ENCODE results near the gene FRMD5.
"Not testable (repeated sequence)": the region's sequence is repeated elsewhere in the genome, so short reads cannot be mapped to it uniquely, and the experiment has no call there.

Gene FRMD5

GRCh38 chr15:43826029-43826507 is 369.0 kb downstream of the FRMD5 start:
- peak overlapping the region; percentile 63 for H3K4me3 ChIP-seq (ENCODE audit: control insufficient read depth, low read depth, low read length)
- DNase-seq (ENCODE audit: low read depth), result no peak
- TF ChIP-seq CTCF (IDR thresholded peaks at IDR 0.05; ENCODE audit: control insufficient read depth, insufficient read depth, low read depth, low read length, missing control alignments), result no peak

GRCh38 chr15:43825305-43825704 is 369.8 kb downstream of the FRMD5 start:
- not testable (repeated sequence) for H3K4me3 ChIP-seq (ENCODE audit: control insufficient read depth, low read depth, low read length); DNase-seq (ENCODE audit: low read depth)

- peak; percentile 89 for DNase-seq (ENCODE audit: low read depth)
- H3K4me3 ChIP-seq (ENCODE audit: control insufficient read depth, low read depth, low read length), result peak within 1 kb of the TSS; percentile 99
- no peak for TF ChIP-seq CTCF (IDR thresholded peaks at IDR 0.05; ENCODE audit: control insufficient read depth, insufficient read depth, low read depth, low read length, missing control alignments)
These were observed 370.5 kb downstream of the FRMD5 start, which contains the start of gene MFAP1 for GRCh38 chr15:43824302-43825246. TSS of gene MFAP1 (minus strand) at chr15:43824690. CDS start at chr15:43824569, 121 bp downstream.

- no peak overlapping the region for H3K4me3 ChIP-seq (ENCODE audit: control insufficient read depth, low read depth, low read length)
- TF ChIP-seq CTCF (IDR thresholded peaks at IDR 0.05; ENCODE audit: control insufficient read depth, insufficient read depth, low read depth, low read length, missing control alignments), result no peak
- DNase-seq (ENCODE audit: low read depth), result no peak
These were observed 373.6 kb downstream of the FRMD5 start for GRCh38 chr15:43821505-43821904.
